NCI-H2171 (cell line): ENCODE measurements around the gene TMOD1.
"Not testable (repeated sequence)": the region's sequence is repeated elsewhere in the genome, so short reads cannot be mapped to it uniquely, and the experiment has no call there.

Source experiments
- DNase-seq: peaks from one replicate; lab custom pipeline; 2025; lab: John Stamatoyannopoulos, UW

TMOD1 gene

GRCh38 chr9:97568461-97569275, 67.2 kb downstream of the TMOD1 start:
- DNase-seq = no peak

DNA sequence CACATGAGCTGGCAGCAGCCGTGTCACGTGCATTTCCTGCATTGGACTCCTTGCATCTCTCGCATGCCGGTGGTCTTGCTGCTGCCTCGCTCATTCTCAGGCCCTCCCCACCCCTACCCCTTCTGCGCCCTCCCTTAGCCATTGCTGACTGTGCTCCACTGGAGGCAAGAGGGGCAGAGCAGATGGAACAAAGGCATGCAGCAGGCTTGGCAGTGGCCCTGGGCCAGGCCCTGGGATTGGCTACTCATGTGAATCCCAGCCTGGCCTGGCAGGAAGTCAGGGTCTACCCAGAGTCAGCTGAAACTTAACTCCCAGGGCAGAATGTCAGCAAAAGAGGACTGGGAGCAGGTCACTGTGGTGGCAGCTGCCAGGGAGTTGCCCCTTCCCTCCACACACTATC, 69.4 kb downstream of the TMOD1 start:
- DNase-seq = no peak

DNA sequence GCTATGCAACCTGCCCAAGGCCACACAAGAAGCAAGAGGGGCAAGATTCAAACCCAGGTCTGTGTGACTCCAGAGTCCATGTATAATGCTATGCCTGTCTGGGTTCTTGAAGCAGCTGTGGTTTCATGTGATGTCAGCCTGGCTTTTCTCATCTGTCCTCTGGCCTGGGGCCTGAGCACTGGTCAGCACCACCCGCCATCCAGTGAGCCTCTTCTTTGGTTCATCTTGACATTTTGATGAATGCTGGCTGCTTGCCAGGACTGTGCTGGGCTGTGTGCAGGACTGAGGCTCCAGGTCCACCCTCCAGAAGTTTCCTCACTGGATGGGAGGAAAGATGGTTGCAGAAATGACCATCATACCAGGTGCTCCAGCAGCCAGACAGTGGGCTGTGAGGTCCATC, 70.2 kb downstream of the TMOD1 start:
- DNase-seq = no peak

DNA sequence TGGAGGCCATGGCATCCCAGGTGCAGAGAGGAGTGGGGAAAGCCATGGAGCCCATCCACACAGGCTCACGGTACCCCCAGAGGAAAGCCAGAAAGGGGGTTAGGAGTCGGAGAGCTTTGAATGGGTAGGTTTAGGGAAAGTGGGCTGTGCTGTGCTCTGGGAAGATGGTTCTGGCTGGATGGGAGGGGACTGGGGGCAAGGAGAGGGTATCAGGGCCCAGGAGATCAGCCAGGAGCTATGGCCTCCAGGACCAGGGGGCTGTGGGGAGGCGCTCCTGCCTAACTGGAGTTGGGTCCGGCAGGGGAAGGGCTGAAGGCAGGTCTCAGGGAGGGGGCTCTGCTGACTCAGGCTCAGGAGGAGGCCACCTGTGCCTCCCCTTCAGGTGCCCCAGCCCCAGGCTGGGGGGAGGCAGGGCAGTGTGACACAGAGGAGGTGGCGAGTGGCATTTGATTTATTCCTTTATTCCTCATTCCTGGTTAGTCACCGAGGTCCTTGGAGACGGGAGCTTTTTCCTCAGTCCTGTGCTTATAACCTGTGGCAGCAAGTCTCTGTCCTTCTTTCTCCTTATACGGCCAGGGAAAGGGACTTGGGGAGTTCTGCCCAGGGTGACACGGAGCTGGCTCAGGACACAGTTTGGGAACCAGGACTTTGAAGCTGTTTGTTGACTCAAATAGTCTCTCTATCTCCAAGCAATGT, 70.9 kb downstream of the TMOD1 start:
- DNase-seq = no peak

DNA sequence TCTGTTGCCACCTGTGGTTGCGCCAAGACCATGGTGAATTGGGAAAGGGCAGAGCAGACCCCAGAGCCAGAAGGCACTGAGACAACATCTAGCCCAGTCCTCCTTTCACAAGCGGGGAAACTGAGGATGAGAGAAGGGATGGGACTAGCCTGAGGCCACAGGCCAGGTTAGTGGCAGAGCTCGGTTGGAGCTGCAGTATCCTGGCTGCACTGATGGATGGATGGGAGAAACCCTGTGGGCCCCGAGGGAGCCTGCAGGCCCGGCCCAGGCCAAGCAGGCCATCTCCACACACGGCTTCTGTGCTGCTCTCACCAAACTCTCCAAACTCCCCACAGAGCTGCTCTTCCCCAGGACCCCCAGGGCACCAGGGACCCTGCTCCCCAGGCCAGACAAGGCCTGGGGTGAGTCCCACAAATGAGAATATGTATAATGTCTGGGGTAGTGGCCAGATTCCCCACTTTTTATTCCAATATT, 71.5 kb downstream of the TMOD1 start:
- no peak for DNase-seq

DNA sequence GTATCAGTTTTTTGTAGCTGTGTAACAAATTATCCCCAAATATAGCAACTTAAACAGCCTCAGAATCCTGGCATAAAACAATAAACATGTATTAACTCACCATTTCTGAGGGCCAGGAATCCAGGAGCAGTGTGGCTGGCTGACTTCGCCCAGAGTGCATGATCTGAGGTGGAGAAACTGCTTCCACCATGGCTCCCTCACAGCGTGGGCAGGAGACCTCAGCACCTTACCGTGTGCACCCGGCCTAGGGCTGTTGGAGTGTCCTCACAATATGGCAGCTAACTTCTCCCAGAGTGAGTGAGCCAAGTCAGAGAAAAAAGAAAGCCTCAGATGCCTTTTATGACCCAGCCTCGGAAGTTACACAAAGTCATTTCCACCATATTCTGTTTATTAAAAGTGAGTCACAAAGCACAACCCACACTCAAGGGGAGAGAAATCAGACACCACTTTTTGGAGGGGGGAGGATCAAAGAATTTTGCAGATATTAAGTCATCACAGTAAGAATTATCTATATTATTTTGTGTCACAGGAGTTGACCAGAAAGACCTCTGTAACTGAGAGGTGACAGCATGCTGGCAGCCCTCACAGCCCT, 72.1 kb downstream of the TMOD1 start:
- no peak for DNase-seq

GRCh38 chr9:97574101-97574571, 72.7 kb downstream of the TMOD1 start:
- not testable (repeated sequence) for DNase-seq

GRCh38 chr9:97574921-97575672, 73.6 kb downstream of the TMOD1 start:
- not testable (repeated sequence) for DNase-seq

- no peak for DNase-seq
Measured at GRCh38 chr9:97575673-97576200, 74.3 kb downstream of the TMOD1 start.

DNA sequence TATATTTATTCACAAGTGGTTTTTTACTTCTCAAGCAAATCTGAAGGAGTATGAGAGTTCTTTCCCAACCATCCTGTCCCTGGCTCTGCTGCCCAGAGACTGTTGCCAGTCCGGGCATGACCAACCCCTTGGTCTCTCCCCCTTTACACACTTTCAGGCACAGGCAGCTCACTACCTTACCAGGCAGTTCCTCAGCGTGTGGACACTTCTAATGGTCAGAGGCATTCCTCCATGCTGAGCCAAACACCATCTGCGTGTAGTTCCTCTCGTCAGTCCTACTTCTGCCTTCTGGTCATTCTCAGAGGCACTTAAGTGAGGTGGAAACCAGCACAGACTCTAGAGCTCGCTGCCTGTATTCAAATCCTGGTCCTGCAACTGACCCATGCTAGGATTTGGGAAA, 75.6 kb downstream of the TMOD1 start:
- DNase-seq = no peak

- DNase-seq = no peak
Measured at GRCh38 chr9:97578846-97579245, 77.4 kb downstream of the TMOD1 start.

DNA sequence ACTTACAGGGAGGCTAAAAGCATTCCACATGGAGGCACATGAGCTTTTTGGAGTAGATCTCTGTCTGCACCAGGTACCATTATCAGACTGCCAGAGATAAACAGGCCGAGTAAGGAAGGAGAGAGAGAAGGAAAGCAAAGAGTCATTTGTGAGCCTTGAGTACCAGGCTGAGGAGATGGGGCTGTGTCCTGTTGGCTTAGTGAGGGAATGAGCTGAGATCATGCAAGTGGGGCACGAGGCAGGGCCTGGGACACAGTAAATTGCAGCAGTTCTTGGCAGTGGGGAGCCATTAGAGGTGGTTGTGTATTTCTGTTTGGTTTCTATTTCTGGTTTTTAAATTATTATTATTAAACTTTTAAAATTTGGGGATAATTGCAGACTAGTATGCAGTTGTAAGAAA, 78.4 kb downstream of the TMOD1 start:
- DNase-seq = no peak

GRCh38 chr9:97581590-97581989, 80.1 kb downstream of the TMOD1 start:
- not testable (repeated sequence) for DNase-seq

- DNase-seq = not testable (repeated sequence)
Measured at GRCh38 chr9:97584778-97585177, 83.3 kb downstream of the TMOD1 start.

GRCh38 chr9:97586909-97587308, 85.4 kb downstream of the TMOD1 start:
- not testable (repeated sequence) for DNase-seq

GRCh38 chr9:97591535-97591934, 90.1 kb downstream of the TMOD1 start:
- DNase-seq = no peak

- DNase-seq = no peak
Measured at GRCh38 chr9:97592126-97592525, 90.7 kb downstream of the TMOD1 start.

DNA sequence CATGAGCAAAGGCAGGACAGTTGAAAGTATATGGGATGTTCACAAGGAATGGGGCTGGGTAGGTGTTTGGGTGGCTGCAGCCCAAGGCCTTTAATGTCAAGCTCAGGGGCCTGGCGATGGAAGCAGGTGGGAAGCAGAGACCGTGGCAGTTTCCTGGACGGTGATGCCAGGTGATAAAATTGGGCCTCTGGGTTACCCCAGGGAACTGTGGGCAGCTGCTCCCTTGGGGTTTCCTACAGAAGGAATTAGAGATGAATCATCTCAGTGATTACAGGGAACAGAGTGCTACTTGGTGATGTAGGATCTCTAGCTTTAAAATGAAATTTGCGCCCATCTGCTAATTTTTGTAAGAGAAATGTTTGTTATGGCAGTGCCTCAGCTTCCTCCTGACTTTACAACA, 92.5 kb downstream of the TMOD1 start:
- peak; percentile 40 for DNase-seq

DNA sequence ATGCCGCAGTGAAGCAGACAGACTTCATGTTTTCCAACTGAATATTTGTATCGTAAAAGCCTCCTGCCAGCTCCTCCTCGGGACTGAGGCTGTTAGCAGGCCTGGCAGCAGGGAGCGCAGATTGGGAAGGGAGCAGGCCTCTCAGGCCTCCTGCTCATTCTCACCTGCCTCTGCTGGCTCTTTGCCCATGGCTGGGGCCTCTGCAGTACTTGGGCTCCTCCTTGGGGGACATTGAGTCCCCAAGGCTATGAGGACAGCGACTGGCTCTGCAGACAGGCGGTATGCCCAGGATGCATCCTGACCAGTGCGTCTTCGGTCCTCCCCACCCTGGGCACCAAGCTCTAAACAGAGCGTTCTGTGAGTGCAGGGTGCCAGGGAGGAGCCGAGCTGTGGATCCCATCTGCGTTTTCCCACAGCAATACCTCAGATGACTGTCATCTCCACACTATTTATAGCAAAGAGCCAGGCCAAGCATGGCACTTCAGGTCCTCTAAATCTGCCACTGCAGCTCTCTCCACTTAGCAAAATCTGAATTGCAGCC, 93.0 kb downstream of the TMOD1 start:
- peak; percentile 84 for DNase-seq

- no peak for DNase-seq
Measured at GRCh38 chr9:97596906-97597305, 95.4 kb downstream of the TMOD1 start.

DNA sequence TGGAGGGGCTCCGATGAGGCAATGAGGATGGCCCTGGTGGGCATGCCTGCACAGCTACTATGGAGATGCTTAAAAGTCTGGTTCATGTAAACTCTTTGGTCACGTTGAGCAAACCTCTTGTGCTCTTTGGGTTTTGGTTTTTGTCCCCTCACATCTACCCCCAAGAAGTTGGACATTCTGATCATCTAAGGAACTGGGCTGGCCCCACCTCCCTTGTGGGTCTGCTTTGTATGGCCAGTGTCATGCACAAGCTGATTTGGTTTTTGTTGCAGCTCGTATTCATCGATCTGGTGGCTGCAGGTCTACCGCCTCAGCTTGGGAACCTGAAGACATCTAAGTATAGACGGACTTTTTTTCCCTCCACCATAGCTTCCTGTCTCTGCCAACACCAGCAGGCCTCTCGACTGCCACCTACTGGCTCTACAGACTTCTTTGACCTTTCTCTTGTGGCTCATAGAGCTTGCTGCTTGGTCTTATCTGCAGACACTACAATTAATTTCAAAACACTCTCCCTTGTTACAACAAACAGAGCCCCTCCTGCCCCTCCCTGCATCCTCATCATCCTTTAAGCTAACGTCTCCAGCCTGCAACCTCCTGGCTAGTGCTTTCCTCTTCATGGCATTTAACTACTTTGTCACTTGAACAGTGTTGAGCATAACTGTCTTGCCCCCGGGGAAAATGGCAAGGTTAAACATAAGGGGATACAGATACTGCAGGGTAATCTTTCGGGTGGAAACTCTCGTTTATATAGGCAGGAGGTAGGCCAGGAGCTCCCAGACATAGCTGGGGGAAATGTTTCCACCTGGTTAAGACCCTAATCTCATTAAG, 97.2 kb downstream of the TMOD1 start:
- peak; percentile 54 for DNase-seq
